SK-N-SH (cell line): Measurements from ENCODE around the gene APLP2. TPM values are rescaled to one million over a fixed set of nuclear protein-coding genes. Genes with fewer than 3 reads are reported as not detected.

Experiments used
- CTCF ChIA-PET: fragments of 300-600, 350-600 bp; formaldehyde crosslinking; extraction: SDS; loops from one replicate; lab custom pipeline; 2021; lab: Yijun Ruan, JAX
- POLR2A ChIA-PET: fragments of 350-600 bp; sonication (Branson Sonifier 250); formaldehyde crosslinking; extraction: SDS; loops from one replicate; lab custom pipeline; 2020; ENCODE audit warnings: antibody characterized with exemption, inconsistent platforms; lab: Yijun Ruan, JAX
- DNase-seq: peaks from one replicate; pipeline ENCODE4 v3.0.0; 2012
- H2AFZ ChIP-seq: fragments of 200-600 bp; sonication (generic); 2 replicates; pipeline ENCODE4 v1.8.1; 2016; ENCODE audit warnings: antibody characterized with exemption, mild to moderate bottlenecking, low read depth
- H3F3A ChIP-seq: fragments of 200-600 bp; sonication (generic); replicated peaks from 2 replicates; pipeline ENCODE3; 2016; ENCODE audit warnings: antibody characterized with exemption, mild to moderate bottlenecking; ENCODE audit not compliant: insufficient read depth
- H3K27ac ChIP-seq, 2 experiments: fragments of 200-500 bp in 1 of 2; fragments of 200-600 bp in 1 of 2; sonication (Bioruptor generic) in 1 of 2; sonication (generic), shearing (Covaris generic) in 1 of 2; 2 replicates each; pipeline versions ENCODE4 v1.5.1 to v1.6.1; 2014 to 2016; ENCODE audit warnings: low read depth in 2 of 2, inconsistent platforms in 1 of 2, low read length in 1 of 2, mild to moderate bottlenecking in 1 of 2, mixed read lengths in 1 of 2
- H3K27me3 ChIP-seq: fragments of 200-600 bp; sonication (generic), shearing (Covaris generic); 2 replicates; pipeline ENCODE4 v1.6.1; 2016; ENCODE audit warnings: mixed run types; ENCODE audit not compliant: insufficient read depth
- H3K36me3 ChIP-seq, 2 experiments: fragments of 200-500 bp in 1 of 2; fragments of 200-600 bp in 1 of 2; sonication (Bioruptor generic) in 1 of 2; sonication (generic) in 1 of 2; replicated peaks in 1 of 2; 2 replicates each; pipeline versions ENCODE3 to v1.5.1; 2014 to 2016; ENCODE audit warnings: low read length in 1 of 2, mild to moderate bottlenecking in 1 of 2; ENCODE audit not compliant: insufficient read depth in 2 of 2, control insufficient read depth in 1 of 2
- H3K4me1 ChIP-seq, 2 experiments: fragments of 200-500 bp in 1 of 2; fragments of 200-600 bp in 1 of 2; sonication (Bioruptor generic) in 1 of 2; sonication (generic), shearing (Covaris generic) in 1 of 2; 2 replicates each; pipeline versions ENCODE4 v1.5.1 to v1.6.1; 2014 to 2016; ENCODE audit warnings: low read depth in 1 of 2, low read length in 1 of 2, mixed run types in 1 of 2; ENCODE audit not compliant: insufficient read depth in 2 of 2, control insufficient read depth in 1 of 2
- H3K4me2 ChIP-seq: fragments of 200-600 bp; sonication (generic), shearing (Covaris generic); 2 replicates; pipeline ENCODE4 v1.6.1; 2017; ENCODE audit warnings: mixed run types
- H3K4me3 ChIP-seq, 2 experiments: fragments of 200-500 bp in 1 of 2; fragments of 200-600 bp in 1 of 2; sonication (Bioruptor generic) in 1 of 2; sonication (generic), shearing (Covaris generic) in 1 of 2; 2 replicates each; pipeline versions ENCODE4 v1.5.1 to v1.8.1; 2014 to 2016; ENCODE audit warnings: low read depth in 2 of 2, inconsistent platforms in 1 of 2, low read length in 1 of 2, mild to moderate bottlenecking in 1 of 2, mixed read lengths in 1 of 2, moderate library complexity in 1 of 2
- H3K79me2 ChIP-seq: fragments of 200-600 bp; sonication (generic); 2 replicates; pipeline ENCODE4 v1.8.1; 2017; ENCODE audit warnings: mild to moderate bottlenecking; ENCODE audit not compliant: insufficient read depth
- H3K9ac ChIP-seq: fragments of 200-600 bp; sonication (generic); 2 replicates; pipeline ENCODE4 v1.6.1; 2017; ENCODE audit warnings: mixed run types
- H3K9me2 ChIP-seq: fragments of 200-600 bp; sonication (generic); 2 replicates; pipeline ENCODE4 v1.6.1; 2017; ENCODE audit warnings: mixed run types
- H3K9me3 ChIP-seq: fragments of 200-600 bp; sonication (generic); 2 replicates; pipeline ENCODE4 v1.6.1; 2017; ENCODE audit warnings: mixed run types, mild to moderate bottlenecking, moderate library complexity
- H4K20me1 ChIP-seq: fragments of 200-600 bp; sonication (generic); 2 replicates; pipeline ENCODE4 v1.6.1; 2017; ENCODE audit warnings: mild to moderate bottlenecking, mixed run types; ENCODE audit not compliant: insufficient read depth
- FOSL2 ChIP-seq: IDR thresholded peaks from 2 replicates; pipeline ENCODE4 v1.4.0; 2012; ENCODE audit warnings: low read depth, mild to moderate bottlenecking, moderate library complexity, borderline replicate concordance
- FOXJ3 ChIP-seq: sonication (generic); formaldehyde crosslinking; IDR thresholded peaks from 2 replicates; pipeline ENCODE4 v1.5.1; 2020; ENCODE audit warnings: mild to moderate bottlenecking, missing genetic modification reagents
- FOXM1 ChIP-seq: IDR thresholded peaks from 2 replicates; pipeline ENCODE4 v1.4.0; 2012; ENCODE audit warnings: low read depth, mild to moderate bottlenecking
- IRF3 ChIP-seq: fragments of 150-350 bp; IDR thresholded peaks from 2 replicates; pipeline ENCODE4 v1.6.1; 2016; ENCODE audit warnings: mild to moderate bottlenecking, low read depth, low read length
- JUND ChIP-seq: IDR thresholded peaks from 2 replicates; pipeline ENCODE4 v1.4.0; 2012
- MEF2A ChIP-seq: IDR thresholded peaks from 2 replicates; pipeline ENCODE4 v1.4.0; 2012; ENCODE audit warnings: low read depth, borderline replicate concordance
- MXI1 ChIP-seq: IDR thresholded peaks from 2 replicates; pipeline ENCODE4 v1.6.1; 2012; ENCODE audit warnings: mild to moderate bottlenecking, low read depth, low read length, improper control_type of control experiment
- PBX3 ChIP-seq: IDR thresholded peaks from 2 replicates; pipeline ENCODE4; 2012
- POLR2AphosphoS5 ChIP-seq: IDR thresholded peaks from 2 replicates; pipeline ENCODE4 v1.6.1; 2012; ENCODE audit warnings: low read depth, low read length
- RAD21 ChIP-seq: IDR thresholded peaks from 2 replicates; pipeline ENCODE4 v1.6.1; 2012; ENCODE audit warnings: mild to moderate bottlenecking, low read length
- RCOR1 ChIP-seq: fragments of 150-350 bp; IDR thresholded peaks from 2 replicates; pipeline ENCODE4 v1.6.1; 2017; ENCODE audit warnings: antibody characterized with exemption, low read length
- TCF12 ChIP-seq: IDR thresholded peaks from 2 replicates; pipeline ENCODE4 v1.4.0; 2012
- TEAD4 ChIP-seq: IDR thresholded peaks from 2 replicates; pipeline ENCODE4 v1.4.0; 2012; ENCODE audit warnings: mild to moderate bottlenecking, borderline replicate concordance; ENCODE audit not compliant: insufficient read depth
- USF1 ChIP-seq: IDR thresholded peaks from 2 replicates; pipeline ENCODE4 v1.4.0; 2012; ENCODE audit warnings: low read depth, borderline replicate concordance
- USF2 ChIP-seq: fragments of 150-350 bp; IDR thresholded peaks from 2 replicates; pipeline ENCODE4 v1.6.1; 2017; ENCODE audit warnings: antibody characterized with exemption, low read length, low read depth, borderline replicate concordance
- WGBS: methylation state at CpG from one replicate; pipeline ENCODE4 v1.1.6; 2017; ENCODE audit warnings: low lambda C conversion rate; 5-methylcytosine and 5-hydroxymethylcytosine counted together
- polyA plus RNA-seq, 3 experiments: library from polyadenylated mRNA; depleted of rRNA; stranded (reverse); fragments of >200 nt; gene quantifications; 2 replicates each; pipeline ENCODE4 v1.2.3, GENCODE V29; 2012

Gene APLP2
- polyA plus RNA-seq, 1 of the 3 experiments (the other 2 are of a cell fraction): 424 TPM

- no peaks in the 10 kb centered on the region for H3K27me3 ChIP-seq
- TF ChIP-seq FOSL2 (no peak), FOXM1 (no peak), IRF3 (no peak), TEAD4 (no peak), USF2 (no peak), JUND (no peak), RCOR1 (no peak), FOXJ3 (no peak)
- no peaks in the 10 kb centered on the region for H3K9me2 ChIP-seq
- no peak overlapping the region for H2AFZ ChIP-seq
- H4K20me1 ChIP-seq: peaks cover 49% of the 10 kb centered on the region
- H3K27ac ChIP-seq: peak overlapping the region; percentile 26 to 85; a peak in 3 of 4 replicates
- peak overlapping the region; percentile 75 for H3K9ac ChIP-seq
- peaks cover 55% of the 10 kb centered on the region for H3K79me2 ChIP-seq
- peak overlapping the region; percentile 70 to 74 for H3K4me3 ChIP-seq
- peaks cover 13 to 15% of the 10 kb centered on the region in 2 experiments; a peak in 3 of 4 replicates for H3K4me1 ChIP-seq
- peaks cover 13% of the 10 kb centered on the region for H3F3A ChIP-seq
- peaks cover 0 to 7% of the 10 kb centered on the region in 2 experiments for H3K36me3 ChIP-seq
- peak overlapping the region; percentile 79 for H3K4me2 ChIP-seq
- no peak for DNase-seq
- WGBS: 4% methylated on average over 14 of the region's 23 CpGs
- no peaks in the 10 kb centered on the region for H3K9me3 ChIP-seq
- ChIA-PET CTCF (interaction anchor here (0.8 to 2.2 kb wide), 7 partner anchors 11 to 148 kb away, joined by 3 to 21 read pairs (median 3); partner anchors contain the start of gene PRDM10), POLR2A (interaction anchor here (1.2 to 2.6 kb wide), 3 partner anchors 61 to 69 kb away, joined by 4 to 8 read pairs (median 7); partner anchors contain the start of gene PRDM10)
These were observed 1.1 kb downstream of the APLP2 start for GRCh38 chr11:130070846-130071200.

- no peak for DNase-seq
- peak overlapping the region; percentile 24 to 26; a peak in 2 of 4 replicates for H3K27ac ChIP-seq
- CTCF ChIA-PET: interaction anchor here (0.8 to 2.2 kb wide), 8 partner anchors 10 to 147 kb away, joined by 3 to 21 read pairs (median 3); partner anchors contain the start of gene PRDM10
- 19% methylated on average over 11 of the region's 11 CpGs for WGBS
- H3F3A ChIP-seq: peaks cover 13% of the 10 kb centered on the region
- no peak overlapping the region for H2AFZ ChIP-seq
- H3K27me3 ChIP-seq: no peaks in the 10 kb centered on the region
- peaks cover 13 to 15% of the 10 kb centered on the region in 2 experiments; a peak in 3 of 4 replicates for H3K4me1 ChIP-seq
- peak overlapping the region; percentile 70 to 74 for H3K4me3 ChIP-seq
- peaks cover 59% of the 10 kb centered on the region for H3K79me2 ChIP-seq
- H3K9ac ChIP-seq: peak overlapping the region; percentile 75
- H3K9me2 ChIP-seq: no peaks in the 10 kb centered on the region
- no peaks in the 10 kb centered on the region for H3K9me3 ChIP-seq
- peak overlapping the region; percentile 79 for H3K4me2 ChIP-seq
- H4K20me1 ChIP-seq: peaks cover 54% of the 10 kb centered on the region
- POLR2A ChIA-PET: interaction anchor here (1.6 to 2.6 kb wide), 2 partner anchors 68 to 70 kb away, joined by 7 to 8 read pairs; partner anchors contain the start of gene PRDM10
- no peak for TF ChIP-seq POLR2AphosphoS5
- TF ChIP-seq FOXJ3: no peak
- TF ChIP-seq TCF12: no peak
- TF ChIP-seq RAD21: 0 out of 2 replicates have a peak, but pooled peaks have one; percentile 2
- TF ChIP-seq USF1: no peak
- no peak for TF ChIP-seq PBX3
- no peak for TF ChIP-seq MXI1
- no peak for TF ChIP-seq MEF2A
- TF ChIP-seq, all 33 proteins: peak for 1
- peaks cover 0 to 7% of the 10 kb centered on the region in 2 experiments for H3K36me3 ChIP-seq
These were observed 1.6 kb downstream of the APLP2 start for GRCh38 chr11:130071211-130071712.
